Endothelial cell of umbilical vein (primary cell): ENCODE results near the gene ACP4. TPM values are rescaled to one million over a fixed set of nuclear protein-coding genes. Genes with fewer than 3 reads are reported as not detected.

ENCODE experiments used
- BruUV-seq: library from RNA; stranded (reverse); fragments of 400-500 nt; replicated peaks from 2 replicates; lab custom pipeline; 2021; lab: Mats Ljungman, UMichigan
- CTCF ChIA-PET: fragments of 300-600, 350-600 bp; sonication (Branson Sonifier 250); formaldehyde crosslinking; loops from one replicate; lab custom pipeline; 2021; ENCODE audit warnings: antibody characterized with exemption, inconsistent platforms; lab: Charles Lee
- POLR2A ChIA-PET: fragments of 300-600, 350-600 bp; sonication (Branson Sonifier 250); formaldehyde crosslinking; loops from one replicate; lab custom pipeline; 2021; ENCODE audit warnings: antibody characterized with exemption, inconsistent platforms; lab: Charles Lee
- DNase-seq: peaks from one replicate; pipeline ENCODE4 v3.0.0-alpha.2; 2011; ENCODE audit warnings: low read depth, low spot score
- FAIRE-seq: peaks from 2 replicates; lab custom pipeline; 2011; peaks lifted over from hg19 to GRCh38; lab: Jason Lieb, UNC
- H2AFZ ChIP-seq: 2 replicates; pipeline ENCODE4 v1.6.0; 2012; ENCODE audit warnings: low read depth, low read length, control low read depth, inconsistent platforms
- H3K27ac ChIP-seq: 2 replicates; pipeline ENCODE4 v1.5.1; 2011; ENCODE audit warnings: low read depth, mild to moderate bottlenecking, control low read depth, low read length, moderate library complexity; ENCODE audit not compliant: insufficient read depth
- H3K27me3 ChIP-seq, 2 experiments: 2 replicates each; pipeline versions ENCODE4 v1.6.0 to v1.6.1; 2011; ENCODE audit warnings: low read length in 2 of 2, mixed read lengths in 1 of 2; ENCODE audit not compliant: control insufficient read depth in 2 of 2, insufficient read depth in 2 of 2
- H3K36me3 ChIP-seq, 2 experiments: 2 replicates in 1 of 2; 3 replicates in 1 of 2; pipeline ENCODE4 v1.5.1; 2011; ENCODE audit warnings: low read length in 2 of 2, mild to moderate bottlenecking in 1 of 2, moderate library complexity in 1 of 2; ENCODE audit not compliant: control insufficient read depth in 2 of 2, insufficient read depth in 2 of 2; ENCODE audit errors: extremely low read depth in 1 of 2
- H3K4me1 ChIP-seq: 3 replicates; pipeline ENCODE4 v1.5.1; 2011; ENCODE audit warnings: mild to moderate bottlenecking, low read length; ENCODE audit not compliant: control insufficient read depth, insufficient read depth; ENCODE audit errors: extremely low read depth
- H3K4me2 ChIP-seq: 2 replicates; pipeline ENCODE4 v1.6.1; 2011; ENCODE audit warnings: low read length, control low read depth, mixed read lengths; ENCODE audit not compliant: insufficient read depth
- H3K4me3 ChIP-seq, 3 experiments: fragments of 200-600 bp in 1 of 3; sonication (generic), shearing (Covaris generic) in 1 of 3; replicated peaks in 1 of 3; 2 replicates each; pipeline ENCODE4 v1.5.1; 2011 to 2016; ENCODE audit warnings: control low read depth in 3 of 3, low read length in 3 of 3, mild to moderate bottlenecking in 2 of 3, inconsistent platforms in 1 of 3, low read depth in 1 of 3, moderate library complexity in 1 of 3; ENCODE audit not compliant: insufficient read depth in 1 of 3
- H3K79me2 ChIP-seq: 2 replicates; pipeline ENCODE4 v1.6.0; 2012; ENCODE audit warnings: low read length, inconsistent platforms; ENCODE audit not compliant: control insufficient read depth, insufficient read depth
- H3K9ac ChIP-seq: replicated peaks from 2 replicates; pipeline ENCODE3; 2011; ENCODE audit warnings: low read length, control low read depth; ENCODE audit not compliant: insufficient read depth; ENCODE audit errors: extremely low read depth
- H3K9me1 ChIP-seq: replicated peaks from 3 replicates; pipeline ENCODE4 v1.6.0; 2011; ENCODE audit warnings: mild to moderate bottlenecking, low read length; ENCODE audit not compliant: control insufficient read depth, insufficient read depth; ENCODE audit errors: extremely low read depth
- H3K9me3 ChIP-seq: replicated peaks from 2 replicates; pipeline ENCODE4 v1.5.1; 2012; ENCODE audit warnings: low read length, inconsistent platforms; ENCODE audit not compliant: control insufficient read depth, insufficient read depth
- H4K20me1 ChIP-seq: replicated peaks from 2 replicates; pipeline ENCODE3; 2011; ENCODE audit warnings: mild to moderate bottlenecking, low read length; ENCODE audit not compliant: control insufficient read depth, insufficient read depth; ENCODE audit errors: extremely low read depth
- EZH2 ChIP-seq: IDR thresholded peaks from 2 replicates; pipeline ENCODE4 v1.6.1; 2012; ENCODE audit warnings: borderline replicate concordance, low read depth, mild to moderate bottlenecking, moderate library complexity, low read length, inconsistent platforms; ENCODE audit not compliant: severe bottlenecking
- FOS ChIP-seq: IDR thresholded peaks from 2 replicates; pipeline ENCODE4 v1.6.1; 2011; ENCODE audit warnings: mild to moderate bottlenecking, low read length, moderate library complexity, borderline replicate concordance; ENCODE audit not compliant: insufficient read depth
- GATA2 ChIP-seq: IDR thresholded peaks from 2 replicates; pipeline ENCODE4 v1.7.0; 2011; ENCODE audit warnings: low read depth, mild to moderate bottlenecking, moderate library complexity, mixed read lengths, low read length; ENCODE audit not compliant: insufficient read length, insufficient read depth
- JUN ChIP-seq: IDR thresholded peaks from 2 replicates; pipeline ENCODE4 v1.6.1; 2011; ENCODE audit warnings: borderline replicate concordance, low read depth; ENCODE audit not compliant: insufficient read length, insufficient read depth
- MYC ChIP-seq: IDR thresholded peaks from one replicate; pipeline ENCODE4 v1.6.1; 2011; ENCODE audit warnings: mild to moderate bottlenecking, low read depth, low read length
- POLR2A ChIP-seq: IDR thresholded peaks from 2 replicates; pipeline ENCODE4 v1.6.1; 2012; ENCODE audit warnings: low read depth, mild to moderate bottlenecking, control low read depth, low read length
- POLR2AphosphoS5 ChIP-seq: IDR thresholded peaks from 2 replicates; pipeline ENCODE4 v1.6.1; 2012; ENCODE audit warnings: low read depth, mild to moderate bottlenecking, control low read depth, low read length, moderate library complexity; ENCODE audit not compliant: insufficient read depth
- dilution Hi-C: fragments of 300-500 bp; cut with MboI; formaldehyde crosslinking; loops from one replicate; pipeline ENCODE4 v1.15.0; 2019; ENCODE audit warnings: low sequenced_read_pairs; ENCODE audit not compliant: extremely low pct_ligation_motif_present
- intact Hi-C: fragments of 100-400 bp; cut with micrococcal nuclease; formaldehyde crosslinking; loops from one replicate; pipeline ENCODE4 v1.10.0; 2022
- polyA plus RNA-seq, 4 experiments: library from polyadenylated mRNA; depleted of rRNA in 3 of 4; stranded (reverse) in 3 of 4; unstranded in 1 of 4; fragments of >200 nt; gene quantifications; 2 replicates each; pipeline versions ENCODE4 v1.2.1 to v1.2.3, GENCODE V29; 2011 to 2012; ENCODE audit warnings: missing spikeins in 1 of 4
- total RNA-seq: library from RNA; stranded (reverse); gene quantifications from 2 replicates; pipeline ENCODE4 v1.2.3, GENCODE V29; 2021
- TF ChIP-seq, protein P1 (sequence below), 2 donors: IDR thresholded peaks; 1 replicate in 1 of 2; 2 replicates in 1 of 2; pipeline ENCODE4 v1.5.1; 2011; ENCODE audit warnings: low read length in 2 of 2, mild to moderate bottlenecking in 2 of 2, moderate library complexity in 2 of 2, control low read depth in 1 of 2, inconsistent platforms in 1 of 2, low read depth in 1 of 2; ENCODE audit not compliant: insufficient read depth in 1 of 2; ENCODE audit errors: extremely low read depth in 1 of 2
- TF ChIP-seq, protein P2 (sequence below): IDR thresholded peaks from 2 replicates; pipeline ENCODE4 v1.6.1; 2011; ENCODE audit not compliant: insufficient read depth, insufficient read length

The ACP4 gene
- total and polyA plus RNA-seq, 2 donors (not counting 3 experiments of a cell fraction or from before 2014, with no cell fraction given): not detected

DNA sequence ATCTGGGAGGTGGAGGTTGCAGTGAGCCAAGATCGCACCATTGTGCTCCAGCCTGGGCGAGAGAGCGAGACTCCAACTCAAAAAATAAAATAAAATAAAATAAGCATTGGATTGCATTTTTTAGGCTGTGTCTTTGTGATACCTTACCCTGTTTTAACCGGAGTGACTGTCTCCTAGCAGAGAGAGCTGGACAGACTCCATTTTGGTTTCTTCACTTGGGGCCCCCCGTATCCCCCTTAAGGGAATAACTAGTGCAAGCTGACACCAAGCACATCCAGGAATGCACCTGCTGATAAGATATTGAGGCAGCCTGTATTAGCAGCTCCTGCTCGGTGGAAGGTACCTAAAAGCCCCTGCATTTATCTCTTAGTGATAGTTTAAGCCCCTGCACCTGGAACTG, 40.7 kb upstream of the ACP4 start:
- Histone ChIP-seq H3K9ac (no peak overlapping the region), H3K4me3 (no peak overlapping the region), H3K27ac (no peak overlapping the region), H3K79me2 (no peaks in the 10 kb centered on the region), H3K9me1 (no peaks in the 10 kb centered on the region), H3K36me3 (no peaks in the 10 kb centered on the region), H2AFZ (no peak overlapping the region), H3K4me1 (no peaks in the 10 kb centered on the region), H3K27me3 (no peaks in the 10 kb centered on the region), H3K4me2 (no peak overlapping the region), H3K9me3 (no peaks in the 10 kb centered on the region), H4K20me1 (no peaks in the 10 kb centered on the region)
- intact Hi-C loops (no loop called here), dilution Hi-C loops (no loop called here)
- TF ChIP-seq EZH2: no peak
- no peak for TF ChIP-seq POLR2A
- TF ChIP-seq MYC: no peak
- TF ChIP-seq FOS: no peak
- no peak for TF ChIP-seq JUN
- TF ChIP-seq POLR2AphosphoS5: no peak
- no peak for TF ChIP-seq GATA2
- TF ChIP-seq, protein P1, sequence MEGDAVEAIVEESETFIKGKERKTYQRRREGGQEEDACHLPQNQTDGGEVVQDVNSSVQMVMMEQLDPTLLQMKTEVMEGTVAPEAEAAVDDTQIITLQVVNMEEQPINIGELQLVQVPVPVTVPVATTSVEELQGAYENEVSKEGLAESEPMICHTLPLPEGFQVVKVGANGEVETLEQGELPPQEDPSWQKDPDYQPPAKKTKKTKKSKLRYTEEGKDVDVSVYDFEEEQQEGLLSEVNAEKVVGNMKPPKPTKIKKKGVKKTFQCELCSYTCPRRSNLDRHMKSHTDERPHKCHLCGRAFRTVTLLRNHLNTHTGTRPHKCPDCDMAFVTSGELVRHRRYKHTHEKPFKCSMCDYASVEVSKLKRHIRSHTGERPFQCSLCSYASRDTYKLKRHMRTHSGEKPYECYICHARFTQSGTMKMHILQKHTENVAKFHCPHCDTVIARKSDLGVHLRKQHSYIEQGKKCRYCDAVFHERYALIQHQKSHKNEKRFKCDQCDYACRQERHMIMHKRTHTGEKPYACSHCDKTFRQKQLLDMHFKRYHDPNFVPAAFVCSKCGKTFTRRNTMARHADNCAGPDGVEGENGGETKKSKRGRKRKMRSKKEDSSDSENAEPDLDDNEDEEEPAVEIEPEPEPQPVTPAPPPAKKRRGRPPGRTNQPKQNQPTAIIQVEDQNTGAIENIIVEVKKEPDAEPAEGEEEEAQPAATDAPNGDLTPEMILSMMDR (IDR thresholded peaks at IDR 0.05; ENCODE audit: extremely low read depth in 1 of 2, insufficient read depth in 1 of 2, low read depth in 1 of 2, low read length in 2 of 2): no peak
- TF ChIP-seq, protein P2, sequence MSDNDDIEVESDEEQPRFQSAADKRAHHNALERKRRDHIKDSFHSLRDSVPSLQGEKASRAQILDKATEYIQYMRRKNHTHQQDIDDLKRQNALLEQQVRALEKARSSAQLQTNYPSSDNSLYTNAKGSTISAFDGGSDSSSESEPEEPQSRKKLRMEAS: no peak
- FAIRE-seq (no peak), DNase-seq (no peak)
- no TSS peak for BruUV-seq
- ChIA-PET CTCF (no interaction called here), POLR2A (no interaction called here)
